Fibroblast of pulmonary artery (primary cell): ENCODE measurements around the gene GABRD.

Experiments used
- DNase-seq: peaks from one replicate; pipeline ENCODE4 v3.0.0-alpha.2; 2010; ENCODE audit warnings: low read depth
- H3K4me3 ChIP-seq: replicated peaks from 2 replicates; pipeline ENCODE4 v1.5.1; 2011; ENCODE audit warnings: low read depth, mild to moderate bottlenecking, control low read depth, low read length, moderate library complexity
- CTCF ChIP-seq: IDR thresholded peaks from 2 replicates; pipeline ENCODE4 v1.5.1; 2011; ENCODE audit warnings: mild to moderate bottlenecking, control low read depth, low read length, inconsistent platforms; ENCODE audit errors: missing control alignments

The GABRD gene

GRCh38 chr1:2052054-2052679 lies 33.0 kb downstream of the GABRD start:
- TF ChIP-seq CTCF, result no peak
- H3K4me3 ChIP-seq, result no peak overlapping the region
- DNase-seq, result no peak

- no peak for DNase-seq
- no peak for TF ChIP-seq CTCF
Observed at GRCh38 chr1:2052756-2053155, 33.6 kb downstream of the GABRD start.

GRCh38 chr1:2053217-2053616 lies 34.1 kb downstream of the GABRD start:
- no peak for TF ChIP-seq CTCF
- H3K4me3 ChIP-seq, result no peak overlapping the region
- DNase-seq, result no peak

More at GRCh38 chr1:2052756-2053155, 33.6 kb downstream of the GABRD start:
- no peak overlapping the region for H3K4me3 ChIP-seq

GRCh38 chr1:2053784-2054376 lies 34.7 kb downstream of the GABRD start:
- DNase-seq, result no peak
- no peak for TF ChIP-seq CTCF
- H3K4me3 ChIP-seq, result no peak overlapping the region

- no peak for TF ChIP-seq CTCF
- no peak overlapping the region for H3K4me3 ChIP-seq
- DNase-seq, result no peak
Observed at GRCh38 chr1:2054560-2054959, 35.4 kb downstream of the GABRD start.

- DNase-seq, result no peak
- no peak for TF ChIP-seq CTCF
Observed at GRCh38 chr1:2055911-2056575, 36.9 kb downstream of the GABRD start.

More at GRCh38 chr1:2055911-2056575, 36.9 kb downstream of the GABRD start:
- no peak overlapping the region for H3K4me3 ChIP-seq
